Measurements from ENCODE around the gene NIN.

- TF ChIP-seq RFX5 (IDR thresholded peaks at IDR 0.05; ENCODE audit: low read depth, low read length) (no peak), POLR2A (IDR thresholded peaks at IDR 0.05; ENCODE audit: low read depth, low read length) (no peak), CTCF (conservative IDR thresholded peaks at IDR 0.05; ENCODE audit: low read depth, low read length) (no peak), SMC3 (IDR thresholded peaks at IDR 0.05; ENCODE audit: low read depth, low read length) (no peak), RAD21 (IDR thresholded peaks at IDR 0.05; ENCODE audit: low read length) (no peak), RCOR1 (IDR thresholded peaks at IDR 0.05; ENCODE audit: insufficient replicate concordance, low read length) (no peak), FOS (IDR thresholded peaks at IDR 0.05; ENCODE audit: low read depth, low read length) (no peak), MXI1 (IDR thresholded peaks at IDR 0.05; ENCODE audit: borderline replicate concordance, low read depth, low read length) (no peak), CEBPB (IDR thresholded peaks at IDR 0.05; ENCODE audit: low read depth, low read length) (no peak), USF2 (IDR thresholded peaks at IDR 0.05; ENCODE audit: low read depth, low read length) (no peak), MAZ (IDR thresholded peaks at IDR 0.05; ENCODE audit: borderline replicate concordance, low read depth, low read length) (no peak), BHLHE40 (IDR thresholded peaks at IDR 0.05; ENCODE audit: low read depth, low read length) (no peak)
- TF ChIP-seq, protein P1, sequence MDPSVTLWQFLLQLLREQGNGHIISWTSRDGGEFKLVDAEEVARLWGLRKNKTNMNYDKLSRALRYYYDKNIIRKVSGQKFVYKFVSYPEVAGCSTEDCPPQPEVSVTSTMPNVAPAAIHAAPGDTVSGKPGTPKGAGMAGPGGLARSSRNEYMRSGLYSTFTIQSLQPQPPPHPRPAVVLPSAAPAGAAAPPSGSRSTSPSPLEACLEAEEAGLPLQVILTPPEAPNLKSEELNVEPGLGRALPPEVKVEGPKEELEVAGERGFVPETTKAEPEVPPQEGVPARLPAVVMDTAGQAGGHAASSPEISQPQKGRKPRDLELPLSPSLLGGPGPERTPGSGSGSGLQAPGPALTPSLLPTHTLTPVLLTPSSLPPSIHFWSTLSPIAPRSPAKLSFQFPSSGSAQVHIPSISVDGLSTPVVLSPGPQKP (IDR thresholded peaks at IDR 0.05; ENCODE audit: borderline replicate concordance, low read depth, low read length), result no peak
These were observed 119.9 kb downstream of the NIN start for GRCh38 chr14:50711043-50711442.
